ENCODE results near the gene EPRS1.

EPRS1 gene

DNA sequence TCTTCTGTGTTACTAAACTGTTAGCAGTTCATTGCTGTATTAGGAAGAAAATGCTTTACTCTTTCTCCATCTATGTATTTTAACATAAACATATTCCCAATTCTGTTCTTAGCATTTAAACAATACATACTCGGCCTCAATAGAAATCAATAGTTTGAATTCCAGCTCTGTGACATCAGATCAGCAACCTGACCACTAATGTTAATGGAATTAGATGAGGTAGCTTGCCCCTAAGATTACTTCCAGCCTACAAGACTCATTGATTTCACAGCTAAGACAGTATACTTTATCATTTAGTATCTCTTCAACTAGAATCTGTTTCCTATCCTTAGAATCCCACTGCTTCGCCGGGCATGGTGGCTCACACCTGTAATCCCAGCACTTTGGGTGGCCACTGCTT is 38.9 kb downstream of the EPRS1 start:
- no peak for DNase-seq (ENCODE audit: low read depth)
- TF ChIP-seq, protein P1, sequence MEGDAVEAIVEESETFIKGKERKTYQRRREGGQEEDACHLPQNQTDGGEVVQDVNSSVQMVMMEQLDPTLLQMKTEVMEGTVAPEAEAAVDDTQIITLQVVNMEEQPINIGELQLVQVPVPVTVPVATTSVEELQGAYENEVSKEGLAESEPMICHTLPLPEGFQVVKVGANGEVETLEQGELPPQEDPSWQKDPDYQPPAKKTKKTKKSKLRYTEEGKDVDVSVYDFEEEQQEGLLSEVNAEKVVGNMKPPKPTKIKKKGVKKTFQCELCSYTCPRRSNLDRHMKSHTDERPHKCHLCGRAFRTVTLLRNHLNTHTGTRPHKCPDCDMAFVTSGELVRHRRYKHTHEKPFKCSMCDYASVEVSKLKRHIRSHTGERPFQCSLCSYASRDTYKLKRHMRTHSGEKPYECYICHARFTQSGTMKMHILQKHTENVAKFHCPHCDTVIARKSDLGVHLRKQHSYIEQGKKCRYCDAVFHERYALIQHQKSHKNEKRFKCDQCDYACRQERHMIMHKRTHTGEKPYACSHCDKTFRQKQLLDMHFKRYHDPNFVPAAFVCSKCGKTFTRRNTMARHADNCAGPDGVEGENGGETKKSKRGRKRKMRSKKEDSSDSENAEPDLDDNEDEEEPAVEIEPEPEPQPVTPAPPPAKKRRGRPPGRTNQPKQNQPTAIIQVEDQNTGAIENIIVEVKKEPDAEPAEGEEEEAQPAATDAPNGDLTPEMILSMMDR (IDR thresholded peaks at IDR 0.05; ENCODE audit: low read length, missing control alignments), result no peak
- H3K4me3 ChIP-seq (replicated peaks; ENCODE audit: low read depth, low read length), result no peak overlapping the region

DNA sequence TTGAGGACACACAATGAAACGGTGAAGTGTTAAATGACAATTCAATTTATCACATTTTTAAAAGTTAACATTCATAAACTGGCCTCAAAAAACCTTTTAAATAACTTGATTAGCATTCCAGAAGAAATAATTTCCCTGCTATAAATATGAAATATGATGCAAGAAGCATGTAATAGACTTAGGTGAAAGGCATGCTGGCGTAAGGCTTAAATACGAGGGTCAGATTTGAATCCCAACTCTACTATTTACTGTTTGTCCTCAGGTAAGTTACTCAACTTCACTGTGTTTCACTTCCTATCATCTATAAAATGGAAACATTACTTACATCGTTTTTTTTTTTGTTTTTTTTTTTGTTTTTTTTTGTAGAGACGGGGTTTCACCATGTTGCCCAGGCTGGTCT is 40.8 kb downstream of the EPRS1 start:
- no peak overlapping the region for H3K4me3 ChIP-seq (replicated peaks; ENCODE audit: low read depth, low read length)
- TF ChIP-seq, protein P1 (IDR thresholded peaks at IDR 0.05; ENCODE audit: low read length, missing control alignments), result no peak
- no peak for DNase-seq (ENCODE audit: low read depth)

DNA sequence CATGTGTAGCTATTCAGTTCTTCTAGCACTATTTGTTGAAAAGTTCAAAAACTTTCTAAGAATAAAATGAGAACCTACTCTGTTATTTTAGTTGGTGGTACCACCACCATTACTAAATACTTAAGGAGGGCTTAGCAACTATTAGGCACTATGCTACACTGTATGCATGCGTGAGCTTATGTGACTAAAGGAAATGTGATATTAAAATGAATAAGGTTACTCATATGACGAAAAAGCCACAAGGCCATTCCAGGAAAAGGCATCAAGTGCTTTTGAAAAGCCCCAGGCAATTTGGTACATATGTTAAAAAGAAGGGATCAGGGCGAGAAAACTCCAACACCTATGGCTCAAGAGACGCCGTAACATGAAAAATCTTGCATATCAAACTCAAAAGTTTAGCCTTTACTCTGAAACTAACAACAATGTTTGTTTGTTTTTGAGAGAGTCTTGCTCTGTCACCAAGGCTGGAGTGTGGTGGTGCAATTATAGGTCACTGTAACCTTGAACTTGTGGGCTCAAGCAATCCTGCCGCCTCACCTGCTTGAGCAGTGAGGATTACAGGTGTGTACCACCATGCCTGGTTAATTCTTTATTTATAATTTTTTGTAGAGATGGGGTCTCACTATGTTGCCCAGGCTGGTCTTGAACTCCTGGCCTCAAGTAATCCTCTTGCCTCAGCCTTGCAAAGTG is 42.5 kb downstream of the EPRS1 start:
- DNase-seq (ENCODE audit: low read depth), result no peak
- H3K4me3 ChIP-seq (replicated peaks; ENCODE audit: low read depth, low read length), result no peak overlapping the region
- TF ChIP-seq, protein P1 (IDR thresholded peaks at IDR 0.05; ENCODE audit: low read length, missing control alignments), result no peak

DNA sequence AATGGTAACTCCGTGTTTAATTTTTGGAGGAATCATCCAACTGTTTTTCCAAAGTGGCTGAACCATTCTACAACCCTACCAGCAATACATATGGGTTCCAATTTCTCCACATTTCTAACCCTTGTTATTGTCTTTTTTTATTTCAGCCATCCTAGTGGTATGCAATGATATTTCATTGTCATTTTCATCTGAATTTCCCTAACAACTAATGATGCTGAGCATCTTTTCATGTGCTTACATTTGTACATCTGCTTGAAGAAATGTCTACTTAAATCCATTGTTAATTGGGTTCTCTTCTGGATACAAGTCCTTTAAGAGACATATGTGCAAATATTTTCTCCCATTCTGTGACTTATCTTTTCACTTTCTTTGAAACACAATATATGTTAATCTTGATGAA is 43.3 kb downstream of the EPRS1 start:
- TF ChIP-seq, protein P1 (IDR thresholded peaks at IDR 0.05; ENCODE audit: low read length, missing control alignments), result no peak
- no peak overlapping the region for H3K4me3 ChIP-seq (replicated peaks; ENCODE audit: low read depth, low read length)
- DNase-seq (ENCODE audit: low read depth), result no peak

DNA sequence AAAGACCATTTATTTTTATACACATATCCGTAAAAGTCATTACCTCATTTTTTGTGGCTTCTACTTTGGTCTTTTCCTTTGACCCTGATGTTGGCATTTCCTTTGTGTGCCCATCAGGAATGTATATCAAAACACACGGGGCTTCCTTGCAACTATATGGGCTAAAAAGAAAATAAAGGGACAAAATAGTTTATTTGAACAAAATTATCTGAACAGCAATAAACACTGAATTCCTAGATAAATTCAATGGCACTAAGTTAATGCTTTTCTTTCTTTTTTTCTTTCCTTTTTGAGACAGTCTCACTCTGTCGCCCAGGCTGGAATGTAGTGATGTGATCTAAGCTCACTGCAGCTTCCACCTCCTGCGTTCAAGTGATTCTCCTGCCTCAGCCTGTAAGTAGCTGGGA is 45.2 kb downstream of the EPRS1 start:
- TF ChIP-seq, protein P1 (IDR thresholded peaks at IDR 0.05; ENCODE audit: low read length, missing control alignments), result no peak
- peak; percentile 7 for DNase-seq (ENCODE audit: low read depth)
- H3K4me3 ChIP-seq (replicated peaks; ENCODE audit: low read depth, low read length), result no peak overlapping the region

DNA sequence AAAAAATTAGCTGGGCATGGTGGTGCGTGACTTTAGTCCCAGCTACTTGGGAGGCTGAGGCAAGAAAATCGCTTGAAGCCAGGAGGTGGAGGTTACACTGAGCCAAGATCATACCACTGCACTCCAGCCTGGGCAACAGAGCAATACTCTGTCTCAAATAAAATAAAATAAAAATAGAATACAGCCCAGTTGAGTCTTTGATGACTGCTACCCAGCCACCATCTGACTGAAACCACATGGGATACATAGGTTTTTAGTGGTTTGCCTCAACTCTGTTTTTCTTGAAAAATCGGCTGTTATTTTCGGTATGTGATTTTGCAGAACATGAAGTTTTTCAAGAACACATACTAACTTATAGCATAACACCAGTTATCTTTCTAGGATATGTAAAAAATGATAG is 46.5 kb downstream of the EPRS1 start:
- TF ChIP-seq, protein P1 (IDR thresholded peaks at IDR 0.05; ENCODE audit: low read length, missing control alignments), result no peak
- H3K4me3 ChIP-seq (replicated peaks; ENCODE audit: low read depth, low read length), result no peak overlapping the region
- no peak for DNase-seq (ENCODE audit: low read depth)

Data from fibroblast of pulmonary artery (primary cell).